GM23338 (cell line): ENCODE measurements around the gene HSPB2. TPM values are rescaled to one million over a fixed set of nuclear protein-coding genes. Genes with fewer than 3 reads are reported as not detected.

Source experiments
- ATAC-seq: fragments of 200-7000 bp; cut with Tn5 transposase; 3 replicates; pipeline ENCODE4 v1.9.1; 2020
- DNase-seq: peaks from one replicate; pipeline ENCODE4 v3.0.0-alpha.2; 2015; ENCODE audit warnings: low spot score
- H2AFZ ChIP-seq: fragments of 200-600 bp; sonication (generic); 2 replicates; pipeline ENCODE4 v1.8.0; 2016; ENCODE audit warnings: antibody characterized with exemption, mild to moderate bottlenecking, moderate library complexity
- H3F3A ChIP-seq: fragments of 200-600 bp; sonication (generic); replicated peaks from 2 replicates; pipeline ENCODE4 v1.8.0; 2017; ENCODE audit warnings: antibody characterized with exemption, mixed run types, low read depth
- H3K27ac ChIP-seq: fragments of 200-600 bp; sonication (generic); 2 replicates; pipeline ENCODE4 v1.6.1; 2016; ENCODE audit warnings: low read depth
- H3K27me3 ChIP-seq: fragments of 200-600 bp; sonication (generic); 2 replicates; pipeline ENCODE4 v1.8.0; 2016; ENCODE audit warnings: mild to moderate bottlenecking, mixed run types, moderate library complexity; ENCODE audit not compliant: insufficient read depth
- H3K36me3 ChIP-seq: fragments of 200-600 bp; sonication (generic); 2 replicates; pipeline ENCODE4 v1.8.0; 2016; ENCODE audit warnings: mild to moderate bottlenecking; ENCODE audit not compliant: insufficient read depth
- H3K4me1 ChIP-seq: fragments of 200-600 bp; sonication (generic); 2 replicates; pipeline ENCODE4 v1.8.0; 2016; ENCODE audit warnings: mild to moderate bottlenecking, moderate library complexity; ENCODE audit not compliant: insufficient read depth
- H3K4me2 ChIP-seq: fragments of 200-600 bp; sonication (generic); 2 replicates; pipeline ENCODE4 v1.7.1; 2017; ENCODE audit warnings: mixed run types
- H3K4me3 ChIP-seq: fragments of 200-600 bp; sonication (generic); 2 replicates; pipeline ENCODE4 v1.6.1; 2016; ENCODE audit warnings: mixed run types
- H3K79me2 ChIP-seq: fragments of 200-600 bp; sonication (generic); replicated peaks from 2 replicates; pipeline ENCODE4 v1.8.0; 2017; ENCODE audit warnings: mild to moderate bottlenecking; ENCODE audit not compliant: insufficient read depth
- H3K9me2 ChIP-seq: fragments of 200-600 bp; sonication (generic); 2 replicates; pipeline ENCODE4 v1.8.0; 2017; ENCODE audit not compliant: insufficient read depth
- H4K20me1 ChIP-seq: fragments of 200-600 bp; sonication (generic); replicated peaks from 2 replicates; pipeline ENCODE4 v1.8.0; 2017; ENCODE audit warnings: mild to moderate bottlenecking; ENCODE audit not compliant: insufficient read depth
- H3K27ac Mint-ChIP-seq: 2 replicates; pipeline ENCODE4 v1.8.0; 2020; ENCODE audit warnings: inconsistent platforms, mild to moderate bottlenecking, moderate library complexity, mixed read lengths
- H3K27me3 Mint-ChIP-seq: 3 replicates; pipeline ENCODE4 v1.8.0; 2022; ENCODE audit warnings: low read depth, mild to moderate bottlenecking, moderate library complexity, mixed read lengths, inconsistent platforms; ENCODE audit not compliant: insufficient read depth, poor library complexity
- H3K36me3 Mint-ChIP-seq: 3 replicates; pipeline ENCODE4 v1.8.0; 2021; ENCODE audit warnings: low read depth, mild to moderate bottlenecking, inconsistent platforms, moderate library complexity, mixed read lengths
- H3K4me1 Mint-ChIP-seq: 3 replicates; pipeline ENCODE4 v1.8.0; 2020; ENCODE audit warnings: mild to moderate bottlenecking, inconsistent platforms, mixed read lengths
- H3K4me3 Mint-ChIP-seq: 3 replicates; pipeline ENCODE4 v1.8.0; 2021; ENCODE audit warnings: moderate library complexity, mild to moderate bottlenecking, inconsistent platforms, mixed read lengths
- H3K9me3 Mint-ChIP-seq: 3 replicates; pipeline ENCODE4 v1.8.0; 2020; ENCODE audit warnings: moderate library complexity, mild to moderate bottlenecking, inconsistent platforms, mixed read lengths
- EZH2phosphoT487 ChIP-seq: fragments of 200-600 bp; sonication (generic); IDR thresholded peaks from one replicate; pipeline ENCODE4 v1.8.1; 2018; ENCODE audit warnings: antibody characterized with exemption; ENCODE audit not compliant: unreplicated experiment
- POLR2AphosphoS5 ChIP-seq: IDR thresholded peaks from 2 replicates; pipeline ENCODE4 v1.6.1; 2016; ENCODE audit warnings: antibody characterized with exemption, low read depth
- STAT1 ChIP-seq: IDR thresholded peaks from one replicate; pipeline ENCODE4 v1.6.1; 2016; ENCODE audit warnings: antibody characterized with exemption; ENCODE audit not compliant: unreplicated experiment
- ZNF114 ChIP-seq: fragments of 250-450 bp; sonication (Bioruptor Pico); IDR thresholded peaks from 2 replicates; pipeline ENCODE4 v1.5.0; 2020; ENCODE audit warnings: mild to moderate bottlenecking, moderate library complexity
- polyA plus RNA-seq: library from polyadenylated mRNA; unstranded; fragments of >200 nt; fragmentation: Nextera tagmentation; extraction: Ambion mirVana; gene quantifications from 2 replicates; pipeline ENCODE4 v1.2.1, GENCODE V29; 2016
- total RNA-seq: library from RNA; depleted of rRNA; stranded (reverse); fragments of >200 nt; shearing (Covaris generic); gene quantifications from 2 replicates; pipeline ENCODE4 v1.2.3, GENCODE V29; 2014
- TF ChIP-seq, protein P1 (sequence below): IDR thresholded peaks from one replicate; pipeline ENCODE4 v1.6.1; 2018; ENCODE audit warnings: antibody characterized with exemption; ENCODE audit not compliant: unreplicated experiment
- TF ChIP-seq, protein P2 (sequence below): IDR thresholded peaks from 2 replicates; pipeline ENCODE4 v1.6.1; 2016; ENCODE audit warnings: antibody characterized with exemption

HSPB2 gene
- total and polyA plus RNA-seq, 2 experiments from 2014 or later = 1.0 to 2.6 TPM

DNA sequence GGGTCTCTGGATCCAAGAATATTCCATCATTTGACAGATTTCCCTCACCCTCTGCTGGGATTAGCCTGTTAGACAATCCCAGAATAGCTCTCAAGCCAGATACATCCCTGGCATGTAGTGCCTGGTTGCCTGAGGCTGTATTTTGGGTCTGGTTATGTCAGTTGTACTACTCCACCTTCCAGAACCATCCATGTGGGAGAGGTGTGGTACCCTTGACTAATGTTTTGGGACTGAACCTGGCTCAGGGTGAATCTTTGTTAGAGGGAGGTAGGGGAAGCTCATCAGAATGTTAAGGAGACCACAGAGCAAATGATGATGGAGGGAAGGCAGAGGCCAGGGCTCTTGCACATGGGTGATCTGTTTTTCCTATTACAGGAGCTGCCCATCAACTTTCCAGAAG, 11.4 kb downstream of the HSPB2 start:
- peak overlapping the region; percentile 25; the same call in 1 of the 2 replicates for H3K27ac Mint-ChIP-seq

DNA sequence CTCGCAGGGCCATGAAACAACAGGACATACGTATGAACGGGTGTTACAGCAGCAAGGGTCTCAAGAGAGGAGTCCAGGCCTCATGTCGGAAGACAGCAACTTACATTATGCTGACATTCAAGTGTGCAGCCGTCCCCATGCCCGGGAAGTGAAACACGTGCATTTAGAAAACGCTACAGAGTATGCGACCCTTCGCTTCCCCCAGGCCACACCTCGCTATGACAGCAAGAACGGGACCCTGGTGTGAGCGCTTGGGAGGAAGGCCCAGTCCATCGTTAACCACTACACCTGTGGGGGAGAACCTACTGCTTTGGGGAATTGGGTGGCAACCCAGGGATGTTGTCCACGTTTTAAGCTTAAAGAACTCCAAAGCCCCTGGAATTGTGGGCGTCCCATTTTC, 13.4 kb downstream of the HSPB2 start:
- peaks cover 29% of the 10 kb centered on the region for H3K4me1 Mint-ChIP-seq
- H3K27me3 ChIP-seq = no peaks in the 10 kb centered on the region
- no peaks in the 10 kb centered on the region for H3K36me3 ChIP-seq
- DNase-seq (no peak), ATAC-seq (no peak)
- peak overlapping the region; percentile 97 for H3K27ac Mint-ChIP-seq
- H3K4me1 ChIP-seq = peaks cover 20% of the 10 kb centered on the region
- H3K4me3 ChIP-seq = peak overlapping the region; percentile 51
- no peaks in the 10 kb centered on the region; the same call in 1 of the 2 replicates for H3F3A ChIP-seq
- no peaks in the 10 kb centered on the region for H3K9me3 Mint-ChIP-seq
- H3K27me3 Mint-ChIP-seq = peaks cover 2% of the 10 kb centered on the region
- no peaks in the 10 kb centered on the region for H3K79me2 ChIP-seq
- peak overlapping the region; percentile 94 for H3K27ac ChIP-seq
- no peaks in the 10 kb centered on the region for H3K36me3 Mint-ChIP-seq
- H3K4me2 ChIP-seq = peak overlapping the region; percentile 74
- H3K9me2 ChIP-seq = no peaks in the 10 kb centered on the region
- H3K4me3 Mint-ChIP-seq = peak overlapping the region; percentile 78
- H4K20me1 ChIP-seq = no peaks in the 10 kb centered on the region
- H2AFZ ChIP-seq = peak overlapping the region; percentile 76
- no peak for TF ChIP-seq ZNF114 (CRISPR knock-in tag)
- no peak for TF ChIP-seq POLR2AphosphoS5
- TF ChIP-seq, protein P1, sequence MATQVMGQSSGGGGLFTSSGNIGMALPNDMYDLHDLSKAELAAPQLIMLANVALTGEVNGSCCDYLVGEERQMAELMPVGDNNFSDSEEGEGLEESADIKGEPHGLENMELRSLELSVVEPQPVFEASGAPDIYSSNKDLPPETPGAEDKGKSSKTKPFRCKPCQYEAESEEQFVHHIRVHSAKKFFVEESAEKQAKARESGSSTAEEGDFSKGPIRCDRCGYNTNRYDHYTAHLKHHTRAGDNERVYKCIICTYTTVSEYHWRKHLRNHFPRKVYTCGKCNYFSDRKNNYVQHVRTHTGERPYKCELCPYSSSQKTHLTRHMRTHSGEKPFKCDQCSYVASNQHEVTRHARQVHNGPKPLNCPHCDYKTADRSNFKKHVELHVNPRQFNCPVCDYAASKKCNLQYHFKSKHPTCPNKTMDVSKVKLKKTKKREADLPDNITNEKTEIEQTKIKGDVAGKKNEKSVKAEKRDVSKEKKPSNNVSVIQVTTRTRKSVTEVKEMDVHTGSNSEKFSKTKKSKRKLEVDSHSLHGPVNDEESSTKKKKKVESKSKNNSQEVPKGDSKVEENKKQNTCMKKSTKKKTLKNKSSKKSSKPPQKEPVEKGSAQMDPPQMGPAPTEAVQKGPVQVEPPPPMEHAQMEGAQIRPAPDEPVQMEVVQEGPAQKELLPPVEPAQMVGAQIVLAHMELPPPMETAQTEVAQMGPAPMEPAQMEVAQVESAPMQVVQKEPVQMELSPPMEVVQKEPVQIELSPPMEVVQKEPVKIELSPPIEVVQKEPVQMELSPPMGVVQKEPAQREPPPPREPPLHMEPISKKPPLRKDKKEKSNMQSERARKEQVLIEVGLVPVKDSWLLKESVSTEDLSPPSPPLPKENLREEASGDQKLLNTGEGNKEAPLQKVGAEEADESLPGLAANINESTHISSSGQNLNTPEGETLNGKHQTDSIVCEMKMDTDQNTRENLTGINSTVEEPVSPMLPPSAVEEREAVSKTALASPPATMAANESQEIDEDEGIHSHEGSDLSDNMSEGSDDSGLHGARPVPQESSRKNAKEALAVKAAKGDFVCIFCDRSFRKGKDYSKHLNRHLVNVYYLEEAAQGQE = no peak
- TF ChIP-seq STAT1 = no peak
- no peak for TF ChIP-seq EZH2phosphoT487

More for the DNA sequence above, 11.4 kb downstream of the HSPB2 start:
- ATAC-seq = no peak
- DNase-seq = no peak
- no peaks in the 10 kb centered on the region for H3K79me2 ChIP-seq
- H3K4me2 ChIP-seq = no peak overlapping the region
- H4K20me1 ChIP-seq = no peaks in the 10 kb centered on the region
- H3K4me1 ChIP-seq = peaks cover 20% of the 10 kb centered on the region
- Mint-ChIP-seq H3K9me3 (no peaks in the 10 kb centered on the region), H3K4me3 (no peak overlapping the region), H3K36me3 (no peaks in the 10 kb centered on the region), H3K4me1 (peaks cover 32% of the 10 kb centered on the region), H3K27me3 (no peaks in the 10 kb centered on the region)
- H2AFZ ChIP-seq = 0 out of 2 replicates have a peak overlapping the region, but pooled peaks have one; percentile 67
- H3K27ac ChIP-seq = no peak overlapping the region
- H3F3A ChIP-seq = no peaks in the 10 kb centered on the region; the same call in 1 of the 2 replicates
- no peaks in the 10 kb centered on the region for H3K36me3 ChIP-seq
- H3K9me2 ChIP-seq = no peaks in the 10 kb centered on the region
- H3K27me3 ChIP-seq = no peaks in the 10 kb centered on the region
- TF ChIP-seq ZNF114 (CRISPR knock-in tag) (no peak), EZH2phosphoT487 (no peak), STAT1 (no peak)
- TF ChIP-seq, protein P2, sequence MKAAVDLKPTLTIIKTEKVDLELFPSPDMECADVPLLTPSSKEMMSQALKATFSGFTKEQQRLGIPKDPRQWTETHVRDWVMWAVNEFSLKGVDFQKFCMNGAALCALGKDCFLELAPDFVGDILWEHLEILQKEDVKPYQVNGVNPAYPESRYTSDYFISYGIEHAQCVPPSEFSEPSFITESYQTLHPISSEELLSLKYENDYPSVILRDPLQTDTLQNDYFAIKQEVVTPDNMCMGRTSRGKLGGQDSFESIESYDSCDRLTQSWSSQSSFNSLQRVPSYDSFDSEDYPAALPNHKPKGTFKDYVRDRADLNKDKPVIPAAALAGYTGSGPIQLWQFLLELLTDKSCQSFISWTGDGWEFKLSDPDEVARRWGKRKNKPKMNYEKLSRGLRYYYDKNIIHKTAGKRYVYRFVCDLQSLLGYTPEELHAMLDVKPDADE = no peak
- TF ChIP-seq, protein P1 = no peak
- no peak overlapping the region for H3K4me3 ChIP-seq
